ENCODE results near the gene PGA3. TPM values are rescaled to one million over a fixed set of nuclear protein-coding genes. Genes with fewer than 3 reads are reported as not detected.

Gene PGA3
- total RNA-seq, 1 donor from 2014 or later, result not detected

DNA sequence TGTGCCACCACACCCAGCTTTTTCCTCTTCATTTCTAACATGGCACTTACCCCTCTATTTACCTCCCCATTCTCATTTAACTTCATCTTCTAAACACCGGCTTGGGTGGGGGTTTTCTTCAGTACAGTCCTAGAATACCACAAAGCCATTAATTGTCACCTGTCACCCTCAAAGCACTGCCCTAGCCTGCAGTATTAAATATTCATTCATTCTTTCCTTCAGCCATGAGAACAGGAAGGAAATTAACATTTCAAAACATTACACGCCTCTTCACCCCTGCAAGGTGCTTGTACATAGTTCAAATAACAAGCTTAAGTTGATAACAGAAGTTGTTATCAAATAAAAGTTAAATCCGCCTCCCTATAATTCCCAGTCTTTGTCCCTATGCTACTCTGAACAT lies 31.4 kb upstream of the PGA3 start:
- Mint-ChIP-seq H3K36me3 (no peaks in the 10 kb centered on the region), H3K9me3 (peaks cover 10% of the 10 kb centered on the region), H3K4me1 (peaks cover 3% of the 10 kb centered on the region), H3K27ac (no peak overlapping the region), H3K4me3 (no peak overlapping the region), H3K27me3 (ENCODE audit: insufficient read depth, low read depth) (peaks cover 7% of the 10 kb centered on the region)
- H3K4me1 ChIP-seq, result no peaks in the 10 kb centered on the region
- H3K4me3 ChIP-seq, result no peak overlapping the region
- H3K27me3 ChIP-seq, result no peaks in the 10 kb centered on the region
- H4K20me1 ChIP-seq (ENCODE audit: low read depth), result no peaks in the 10 kb centered on the region
- no peak overlapping the region for H3K27ac ChIP-seq
- H3K9ac ChIP-seq, result no peak overlapping the region
- no peak overlapping the region for H2AFZ ChIP-seq (replicated peaks)
- no peaks in the 10 kb centered on the region for H3K79me2 ChIP-seq (ENCODE audit: low read depth)
- no peaks in the 10 kb centered on the region for H3K36me3 ChIP-seq
- H3K9me3 ChIP-seq (ENCODE audit: low read depth), result no peaks in the 10 kb centered on the region
- TF ChIP-seq CTCF (IDR thresholded peaks at IDR 0.05) (no peak), EZH2 (IDR thresholded peaks at IDR 0.05) (no peak), EZH2phosphoT487 (IDR thresholded peaks at IDR 0.05) (no peak)
- no peak for DNase-seq (ENCODE audit: low spot score)
- no peaks in the 10 kb centered on the region for H3F3A ChIP-seq (ENCODE audit: low read depth)
- H3K4me2 ChIP-seq, result no peak overlapping the region

- no peaks in the 10 kb centered on the region for H3K36me3 Mint-ChIP-seq
- no peaks in the 10 kb centered on the region for H3K4me1 ChIP-seq
- peaks cover 8% of the 10 kb centered on the region for H3K9me3 Mint-ChIP-seq
- no peaks in the 10 kb centered on the region for H3K36me3 ChIP-seq
- no peak overlapping the region for H3K27ac Mint-ChIP-seq
- H3K79me2 ChIP-seq (ENCODE audit: low read depth), result no peaks in the 10 kb centered on the region
- H3K9me3 ChIP-seq (ENCODE audit: low read depth), result no peaks in the 10 kb centered on the region
- H2AFZ ChIP-seq (replicated peaks), result no peak overlapping the region
- no peaks in the 10 kb centered on the region for H4K20me1 ChIP-seq (ENCODE audit: low read depth)
- no peak overlapping the region for H3K4me2 ChIP-seq
- no peaks in the 10 kb centered on the region for H3F3A ChIP-seq (ENCODE audit: low read depth)
- H3K9ac ChIP-seq, result no peak overlapping the region
- no peak overlapping the region for H3K27ac ChIP-seq
- DNase-seq (ENCODE audit: low spot score), result no peak
- H3K4me3 ChIP-seq, result no peak overlapping the region
- H3K4me1 Mint-ChIP-seq, result peaks cover 3% of the 10 kb centered on the region
- TF ChIP-seq CTCF (IDR thresholded peaks at IDR 0.05) (no peak), EZH2phosphoT487 (IDR thresholded peaks at IDR 0.05) (no peak), EZH2 (IDR thresholded peaks at IDR 0.05) (no peak)
- no peak overlapping the region for H3K4me3 Mint-ChIP-seq
- no peaks in the 10 kb centered on the region for H3K27me3 ChIP-seq
- peaks cover 7% of the 10 kb centered on the region for H3K27me3 Mint-ChIP-seq (ENCODE audit: insufficient read depth, low read depth)
Observed at GRCh38 chr11:61172356-61172755, 31.0 kb upstream of the PGA3 start.

- Histone ChIP-seq H3K27ac (no peak overlapping the region), H3K36me3 (no peaks in the 10 kb centered on the region), H3F3A (ENCODE audit: low read depth) (no peaks in the 10 kb centered on the region), H3K4me2 (no peak overlapping the region), H3K27me3 (no peaks in the 10 kb centered on the region), H4K20me1 (ENCODE audit: low read depth) (no peaks in the 10 kb centered on the region), H3K79me2 (ENCODE audit: low read depth) (no peaks in the 10 kb centered on the region), H3K4me3 (no peak overlapping the region), H2AFZ (replicated peaks) (no peak overlapping the region), H3K9ac (no peak overlapping the region), H3K9me3 (ENCODE audit: low read depth) (no peaks in the 10 kb centered on the region), H3K4me1 (no peaks in the 10 kb centered on the region)
- Mint-ChIP-seq H3K27me3 (ENCODE audit: insufficient read depth, low read depth) (peaks cover 6% of the 10 kb centered on the region), H3K36me3 (no peaks in the 10 kb centered on the region), H3K27ac (no peak overlapping the region), H3K4me1 (peaks cover 3% of the 10 kb centered on the region), H3K9me3 (peaks cover 6% of the 10 kb centered on the region), H3K4me3 (peak overlapping the region; percentile 53)
- TF ChIP-seq EZH2phosphoT487 (IDR thresholded peaks at IDR 0.05) (no peak), EZH2 (IDR thresholded peaks at IDR 0.05) (no peak), CTCF (IDR thresholded peaks at IDR 0.05) (no peak)
- DNase-seq (ENCODE audit: low spot score), result no peak
Observed at GRCh38 chr11:61172888-61173287, 30.4 kb upstream of the PGA3 start.

All from neural progenitor cell (in vitro differentiated cells).